ENCODE data around the gene OCSTAMP. TPM values are rescaled to one million over a fixed set of nuclear protein-coding genes. Genes with fewer than 3 reads are reported as not detected.

The OCSTAMP gene
- total RNA-seq, 4 donors from 2014 or later: not detected

DNA sequence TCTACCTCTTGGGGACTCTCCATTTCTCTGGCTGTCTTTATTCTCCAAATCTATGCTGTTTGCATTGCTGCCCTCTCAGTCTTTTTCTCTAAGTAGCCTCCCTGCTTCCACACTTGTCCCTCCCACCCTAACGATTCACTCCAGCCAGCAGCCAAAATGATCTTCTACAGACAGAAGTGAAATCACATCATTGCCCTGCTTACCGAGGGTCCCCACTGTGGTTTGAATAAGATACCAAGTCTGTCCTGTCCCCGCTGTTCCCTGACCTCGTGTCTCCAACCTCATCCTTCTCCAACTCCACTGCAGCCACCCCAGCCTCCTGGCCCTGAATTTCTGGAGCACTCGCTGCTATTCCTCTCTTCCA is 11.5 kb upstream of the OCSTAMP start:
- WGBS, 2 donors: 43 to 53% methylated on average over 5 of the region's 5 CpGs
- intact Hi-C loops (cut with DNase I; ENCODE audit: low total_unique reads): no loop called here
- TF ChIP-seq, protein P1, sequence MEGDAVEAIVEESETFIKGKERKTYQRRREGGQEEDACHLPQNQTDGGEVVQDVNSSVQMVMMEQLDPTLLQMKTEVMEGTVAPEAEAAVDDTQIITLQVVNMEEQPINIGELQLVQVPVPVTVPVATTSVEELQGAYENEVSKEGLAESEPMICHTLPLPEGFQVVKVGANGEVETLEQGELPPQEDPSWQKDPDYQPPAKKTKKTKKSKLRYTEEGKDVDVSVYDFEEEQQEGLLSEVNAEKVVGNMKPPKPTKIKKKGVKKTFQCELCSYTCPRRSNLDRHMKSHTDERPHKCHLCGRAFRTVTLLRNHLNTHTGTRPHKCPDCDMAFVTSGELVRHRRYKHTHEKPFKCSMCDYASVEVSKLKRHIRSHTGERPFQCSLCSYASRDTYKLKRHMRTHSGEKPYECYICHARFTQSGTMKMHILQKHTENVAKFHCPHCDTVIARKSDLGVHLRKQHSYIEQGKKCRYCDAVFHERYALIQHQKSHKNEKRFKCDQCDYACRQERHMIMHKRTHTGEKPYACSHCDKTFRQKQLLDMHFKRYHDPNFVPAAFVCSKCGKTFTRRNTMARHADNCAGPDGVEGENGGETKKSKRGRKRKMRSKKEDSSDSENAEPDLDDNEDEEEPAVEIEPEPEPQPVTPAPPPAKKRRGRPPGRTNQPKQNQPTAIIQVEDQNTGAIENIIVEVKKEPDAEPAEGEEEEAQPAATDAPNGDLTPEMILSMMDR (IDR thresholded peaks at IDR 0.05): no peak
- TF ChIP-seq POLR2A (IDR thresholded peaks at IDR 0.05): no peak
- H3K4me3 ChIP-seq (ENCODE audit: low read depth, poor library complexity, severe bottlenecking): no peak overlapping the region
- no peak for DNase-seq (ENCODE audit: low spot score in 2 of 2)

DNA sequence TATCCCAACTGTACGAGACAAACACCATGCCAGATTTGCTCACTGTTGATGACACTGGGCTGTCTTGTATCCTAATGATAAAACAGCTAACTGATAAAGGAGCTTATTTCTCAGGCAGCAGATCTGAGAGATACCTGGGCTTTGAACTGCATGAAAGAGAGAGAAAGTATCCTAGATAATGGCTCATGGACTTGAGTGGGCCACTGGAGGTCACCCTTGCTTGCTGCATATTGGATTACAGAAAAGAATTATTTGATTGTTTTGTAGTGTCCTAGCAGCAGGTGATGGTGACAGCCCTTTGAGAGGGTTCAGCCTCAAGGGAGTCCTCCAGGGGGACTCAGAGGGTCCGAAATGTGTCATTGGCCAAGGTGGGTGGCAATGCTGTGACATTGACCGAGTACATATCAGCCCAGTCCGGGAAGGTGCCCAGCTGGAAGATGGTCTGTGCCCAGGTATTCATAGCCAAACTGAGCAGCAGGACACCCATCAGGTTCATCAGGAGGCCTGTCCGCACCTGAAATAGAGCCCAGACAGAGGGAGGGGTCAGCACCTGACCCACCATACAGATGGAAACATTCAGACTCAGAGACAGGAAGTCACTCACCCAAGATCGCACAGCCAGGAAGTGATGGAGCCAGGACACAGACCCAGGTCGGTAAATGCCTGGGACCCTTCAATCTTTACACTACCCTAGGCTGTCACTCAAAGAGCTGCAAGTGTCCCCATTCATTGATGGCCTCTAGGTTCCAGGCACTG is 9.4 kb upstream of the OCSTAMP start:
- no peak overlapping the region for H3K4me3 ChIP-seq (ENCODE audit: low read depth, poor library complexity, severe bottlenecking)
- intact Hi-C loops (cut with DNase I; ENCODE audit: low total_unique reads): no loop called here
- DNase-seq (ENCODE audit: low spot score in 2 of 2): peak in 1 of 2 donors; percentile 43
- TF ChIP-seq, protein P1 (IDR thresholded peaks at IDR 0.05): no peak
- 90 to 92% methylated on average over 7 of the region's 7 CpGs for WGBS, 2 donors

DNA sequence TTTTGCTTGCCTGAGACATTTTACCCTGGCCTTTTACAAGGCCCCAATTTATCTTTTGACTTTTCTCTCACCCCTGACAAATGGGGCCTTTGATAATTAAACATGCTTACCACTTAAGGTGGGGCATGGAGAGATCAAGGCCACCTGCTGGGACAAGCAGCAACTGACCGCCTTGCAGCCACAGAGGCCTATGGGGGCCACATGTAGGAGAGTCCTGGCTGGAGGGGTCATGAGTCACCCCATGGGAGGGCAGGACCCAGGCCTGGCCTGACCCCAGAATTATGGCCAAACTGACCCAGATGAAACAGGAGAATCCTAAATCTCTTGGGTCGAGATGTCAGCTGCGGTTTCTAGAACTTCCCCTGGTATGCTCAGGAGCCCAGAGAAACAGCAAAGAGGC is 8.5 kb upstream of the OCSTAMP start:
- TF ChIP-seq POLR2A (IDR thresholded peaks at IDR 0.05): no peak
- TF ChIP-seq, protein P1 (IDR thresholded peaks at IDR 0.05): no peak
- no peak overlapping the region for H3K4me3 ChIP-seq (ENCODE audit: low read depth, poor library complexity, severe bottlenecking)
- 85 to 87% methylated on average over 3 of the region's 3 CpGs for WGBS, 2 donors
- DNase-seq (ENCODE audit: low spot score in 2 of 2): no peak
- intact Hi-C loops (cut with DNase I; ENCODE audit: low total_unique reads): no loop called here

DNA sequence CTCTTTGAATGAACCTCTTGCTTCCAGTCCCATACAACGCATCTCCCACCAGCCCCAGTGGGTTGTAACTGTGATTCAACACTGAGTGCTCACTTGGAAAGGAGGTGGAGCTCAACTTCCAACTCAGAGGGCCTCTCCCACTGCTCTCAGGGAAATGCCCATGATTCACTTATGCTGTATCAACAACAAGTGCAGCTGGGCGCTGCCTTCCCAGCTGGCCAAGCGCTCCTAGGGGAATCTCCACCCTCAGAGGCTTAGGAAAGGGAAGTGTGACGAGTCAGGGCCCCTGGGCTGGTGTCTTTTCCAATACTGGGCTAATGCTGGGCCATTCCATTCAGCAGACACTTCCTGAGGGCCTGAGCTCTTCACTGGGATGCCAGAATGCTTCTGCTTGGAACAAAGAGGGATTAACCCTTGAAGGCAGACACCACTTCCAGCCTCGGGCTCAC is 8.1 kb upstream of the OCSTAMP start:
- 26 to 36% methylated on average over 5 of the region's 5 CpGs for WGBS, 2 donors
- H3K4me3 ChIP-seq (ENCODE audit: low read depth, poor library complexity, severe bottlenecking): no peak overlapping the region
- DNase-seq (ENCODE audit: low spot score in 2 of 2): peak in 1 of 2 donors; percentile 25
- intact Hi-C loops (cut with DNase I; ENCODE audit: low total_unique reads): no loop called here
- no peak for TF ChIP-seq POLR2A (IDR thresholded peaks at IDR 0.05)
- TF ChIP-seq, protein P1 (IDR thresholded peaks at IDR 0.05): no peak

DNA sequence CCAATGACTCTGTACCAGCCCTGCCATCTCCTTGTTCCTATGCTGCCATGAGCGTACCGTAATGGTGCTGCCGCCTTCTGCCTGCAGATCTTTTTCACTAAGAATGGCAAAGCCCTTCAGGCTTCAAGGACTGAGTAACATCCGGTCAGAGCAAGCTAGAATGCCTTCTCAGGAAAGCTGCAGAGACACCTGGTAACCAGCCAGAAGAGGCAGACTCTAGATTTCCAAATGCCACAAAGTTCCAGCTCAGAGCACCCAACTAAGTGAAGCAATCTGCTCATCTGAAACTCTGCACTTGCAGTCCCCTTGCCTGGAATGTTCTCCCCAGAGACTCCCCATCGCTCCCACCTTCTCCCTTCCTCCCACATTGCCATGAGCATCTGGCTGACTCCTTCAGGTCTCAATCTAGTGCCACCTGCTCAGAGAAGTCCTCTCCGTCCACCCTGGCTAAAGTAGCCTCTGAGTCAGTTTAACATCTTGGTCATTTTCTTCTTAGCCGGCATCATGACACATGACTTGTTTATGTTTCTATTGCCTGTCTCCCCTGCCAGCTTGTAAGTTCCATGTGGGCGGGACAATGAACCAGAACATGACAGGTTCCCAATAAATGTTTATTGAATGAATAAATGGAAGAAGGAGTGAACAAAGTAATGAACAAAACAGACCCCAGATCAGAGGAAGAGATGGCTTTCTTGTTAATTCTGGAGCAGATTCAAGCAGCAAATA is 6.9 kb upstream of the OCSTAMP start:
- TF ChIP-seq, protein P1 (IDR thresholded peaks at IDR 0.05): no peak
- intact Hi-C loops (cut with DNase I; ENCODE audit: low total_unique reads): no loop called here
- 66 to 73% methylated on average over 8 of the region's 8 CpGs for WGBS, 2 donors
- peak in 1 of 2 donors; percentile 52 for DNase-seq (ENCODE audit: low spot score in 2 of 2)
- no peak overlapping the region for H3K4me3 ChIP-seq (ENCODE audit: low read depth, poor library complexity, severe bottlenecking)
